Fibroblast of peridontal ligament (primary cell): ENCODE data around the gene MTURN.
"Not testable (repeated sequence)": the region's sequence is repeated elsewhere in the genome, so short reads cannot be mapped to it uniquely, and the experiment has no call there.

Experiments
- DNase-seq: peaks from one replicate; pipeline ENCODE4 v3.0.0-alpha.2; 2010; ENCODE audit errors: extremely low read depth

MTURN gene

DNA sequence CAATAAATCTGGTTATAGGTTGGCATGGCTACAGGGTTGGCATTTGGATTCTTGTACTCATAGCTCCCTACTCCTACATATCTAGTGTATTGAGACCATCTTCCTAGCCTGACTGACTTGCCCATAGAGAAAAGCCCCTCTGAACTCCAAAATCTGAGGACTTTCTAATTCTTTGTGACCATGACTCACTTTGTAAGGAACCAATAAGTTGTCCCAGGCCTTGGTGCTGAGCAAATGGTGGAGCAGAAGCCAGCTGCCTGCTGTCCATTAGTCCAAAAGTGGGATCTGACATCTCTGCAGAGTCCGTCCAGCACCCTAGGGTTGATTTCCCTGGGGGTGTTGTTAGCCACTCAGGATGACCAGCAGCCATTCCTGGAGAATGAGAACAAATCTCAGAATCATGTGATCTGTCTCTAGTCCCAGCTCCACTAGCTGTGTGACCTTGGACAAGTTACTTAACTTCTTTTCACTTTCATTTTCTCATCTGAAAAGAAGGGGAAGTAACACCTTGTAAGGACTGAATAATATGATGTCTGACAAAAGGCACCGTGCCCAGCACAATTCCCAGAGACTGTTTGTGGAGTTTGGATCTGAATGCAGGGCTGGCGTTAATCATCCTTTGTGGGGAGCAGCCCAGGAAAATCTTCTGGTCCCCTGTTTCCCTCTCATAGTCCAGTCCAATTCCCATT is 44.1 kb downstream of the MTURN start:
- no peak for DNase-seq

DNA sequence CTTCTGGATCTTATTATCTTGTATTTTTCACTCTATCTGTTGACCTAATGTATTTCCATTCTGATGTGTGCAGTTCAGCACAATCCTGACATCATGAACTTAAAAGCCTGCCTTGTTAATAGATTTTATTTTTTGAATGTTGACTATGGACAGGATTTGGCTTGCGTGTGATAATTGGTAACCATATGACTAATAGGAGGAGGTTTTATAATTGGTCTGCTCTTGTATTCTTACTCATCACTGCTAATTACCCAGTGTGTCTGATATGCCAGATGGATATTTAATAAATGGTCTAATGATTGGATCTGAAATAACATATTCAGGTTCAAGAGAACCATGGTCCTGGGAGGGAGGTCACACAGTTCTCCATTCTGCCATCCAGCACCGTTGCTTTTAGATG is 45.9 kb downstream of the MTURN start:
- no peak for DNase-seq

DNA sequence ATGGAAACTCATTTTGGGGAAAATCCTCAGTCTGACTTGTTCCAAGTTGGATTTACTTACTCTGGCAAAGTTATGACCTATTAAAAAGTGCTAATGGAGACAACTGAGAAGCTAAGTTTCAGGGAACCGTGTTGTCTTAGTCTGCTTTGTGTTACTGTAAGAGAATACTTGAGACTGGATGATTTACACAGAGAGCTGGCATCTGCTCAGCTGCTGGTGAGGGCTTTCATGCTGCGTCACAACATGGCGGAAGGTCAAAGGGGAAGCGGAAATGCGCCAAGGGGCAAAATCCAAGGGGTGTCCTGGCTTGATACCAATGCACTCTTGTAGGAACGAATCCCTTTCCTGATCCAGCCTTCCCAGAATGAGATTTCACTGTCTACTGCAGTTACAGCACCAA is 46.4 kb downstream of the MTURN start:
- DNase-seq = no peak

DNA sequence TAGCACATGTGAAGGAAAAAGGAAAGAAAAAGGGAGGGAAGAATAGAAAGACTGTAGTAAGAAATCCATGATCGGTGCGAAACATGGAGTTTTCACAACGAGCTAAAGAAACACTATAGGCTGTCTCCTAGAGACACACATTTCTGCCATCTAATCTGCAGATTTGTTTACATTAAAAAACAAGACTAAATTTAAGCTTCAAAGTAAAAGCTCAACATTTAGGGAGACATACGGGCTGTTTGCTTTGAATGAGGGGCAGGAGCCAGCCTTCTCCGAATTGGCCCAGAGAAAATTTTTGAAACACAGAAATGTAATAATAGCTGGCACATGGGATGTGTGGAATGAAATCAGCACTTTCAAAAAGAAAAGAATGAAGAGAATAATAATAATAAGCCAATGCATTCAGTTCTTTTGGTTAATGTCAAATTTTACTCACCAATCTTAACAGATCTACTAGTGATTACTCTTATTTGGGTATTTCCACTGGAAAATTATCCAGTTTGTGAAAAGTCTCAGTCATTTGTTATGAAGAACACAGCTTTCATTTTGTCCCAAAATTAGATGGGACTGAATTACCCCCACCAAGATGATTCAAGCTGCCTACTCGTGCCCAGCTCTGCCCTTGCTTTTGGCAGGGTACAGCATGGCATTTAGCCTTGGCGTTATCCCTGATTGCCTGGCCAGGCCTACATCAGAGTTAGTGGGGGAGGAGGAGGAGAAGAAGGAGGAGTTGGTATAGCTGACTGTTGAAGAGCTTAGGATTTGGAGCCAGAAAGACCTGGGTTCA is 47.1 kb downstream of the MTURN start:
- no peak for DNase-seq

DNA sequence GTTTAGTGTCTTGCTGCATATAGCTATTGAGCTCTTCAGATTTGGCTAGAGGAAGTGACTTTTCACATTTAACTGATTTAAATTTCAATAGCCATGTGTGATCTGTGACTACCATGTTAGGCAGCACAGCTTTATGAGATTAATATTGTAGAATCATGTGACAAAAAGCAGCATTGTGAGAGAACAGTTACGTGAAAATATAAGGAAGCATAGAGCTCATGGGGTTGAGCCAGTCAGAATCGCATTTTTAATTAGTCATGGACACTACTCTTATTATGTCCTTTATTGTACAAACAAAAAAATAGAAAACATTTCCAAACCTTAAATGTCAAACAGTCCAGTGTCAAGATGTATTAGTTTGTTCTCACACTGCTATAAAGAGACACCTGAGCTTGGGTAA is 48.0 kb downstream of the MTURN start:
- DNase-seq = no peak

DNA sequence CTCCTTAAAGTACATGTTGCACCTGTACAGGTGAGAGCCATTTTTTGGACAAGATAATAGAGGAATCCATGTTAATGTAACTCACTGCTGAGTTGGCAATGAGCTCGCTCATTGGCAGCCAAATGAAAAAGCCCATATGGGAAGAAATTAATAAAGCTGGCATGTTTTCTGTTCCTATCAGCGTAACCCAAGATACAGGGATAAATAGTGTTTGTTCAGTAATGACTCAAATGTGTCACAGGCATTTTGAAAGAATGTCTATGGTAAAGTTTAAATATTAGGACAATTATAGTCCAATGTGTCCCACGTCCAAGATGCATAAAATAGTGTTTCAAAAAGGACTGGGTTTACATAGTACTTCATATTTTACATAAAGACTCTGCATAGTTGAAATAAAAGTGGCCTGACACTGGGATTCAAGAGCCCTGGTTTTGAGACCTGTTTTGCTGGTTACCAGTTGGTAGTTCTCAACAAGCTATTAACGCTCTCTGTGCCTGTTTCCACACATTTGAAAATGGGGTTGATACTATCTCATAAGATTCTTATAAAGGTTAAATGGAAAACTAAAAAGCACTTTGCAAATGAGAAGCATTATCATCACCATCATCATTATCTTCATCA is 49.1 kb downstream of the MTURN start:
- DNase-seq = no peak

DNA sequence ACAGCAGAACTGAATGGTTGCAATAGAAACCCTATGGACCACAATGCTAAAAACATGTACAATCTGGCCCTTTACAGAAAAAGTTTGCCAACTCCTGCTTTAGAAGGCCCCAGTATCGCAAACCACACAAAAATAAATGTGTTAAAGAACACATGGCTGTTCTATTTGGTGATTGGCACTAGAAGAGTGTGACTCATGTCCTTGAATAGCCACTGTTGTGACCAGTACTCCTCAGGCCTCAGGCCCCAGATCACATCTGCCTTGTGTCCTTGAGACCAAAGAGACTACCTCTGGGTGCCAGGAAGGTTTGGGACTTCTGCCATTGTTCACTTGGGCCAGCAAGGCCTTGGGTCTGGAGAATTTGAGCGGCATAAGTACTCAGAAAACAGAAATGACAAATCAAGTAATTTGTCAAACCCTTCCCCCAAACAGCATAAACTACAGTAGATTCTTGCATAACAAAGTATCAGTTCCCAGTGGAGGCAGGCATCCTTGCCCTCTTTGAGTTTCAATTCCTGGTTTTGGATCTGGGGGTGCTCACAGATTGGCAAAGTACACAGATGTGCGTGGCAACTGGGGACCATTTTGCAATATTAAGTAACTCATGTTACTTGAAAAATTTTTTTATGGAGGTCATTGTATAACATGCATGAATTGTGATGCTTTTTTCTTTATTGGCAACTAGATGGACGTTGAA is 50.2 kb downstream of the MTURN start:
- DNase-seq = no peak

DNA sequence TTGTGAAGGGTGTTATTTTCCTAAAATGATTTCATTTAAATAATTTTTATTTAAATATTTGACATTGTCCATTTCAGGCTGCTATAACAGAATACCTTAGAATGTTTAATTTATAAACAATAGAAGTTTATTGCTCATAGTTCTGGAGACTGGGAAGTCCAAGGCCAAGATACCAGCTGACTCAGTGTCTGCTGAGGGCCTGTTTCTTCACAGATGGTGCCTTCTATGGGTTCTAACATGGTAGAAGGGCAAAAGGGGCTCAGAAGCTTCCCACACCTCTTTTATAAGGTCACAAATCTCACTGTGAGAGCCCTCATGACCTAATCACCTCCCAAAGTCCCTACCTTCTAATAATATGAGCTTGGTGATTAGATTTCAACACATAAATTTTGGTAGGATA is 50.7 kb downstream of the MTURN start:
- DNase-seq = no peak

DNA sequence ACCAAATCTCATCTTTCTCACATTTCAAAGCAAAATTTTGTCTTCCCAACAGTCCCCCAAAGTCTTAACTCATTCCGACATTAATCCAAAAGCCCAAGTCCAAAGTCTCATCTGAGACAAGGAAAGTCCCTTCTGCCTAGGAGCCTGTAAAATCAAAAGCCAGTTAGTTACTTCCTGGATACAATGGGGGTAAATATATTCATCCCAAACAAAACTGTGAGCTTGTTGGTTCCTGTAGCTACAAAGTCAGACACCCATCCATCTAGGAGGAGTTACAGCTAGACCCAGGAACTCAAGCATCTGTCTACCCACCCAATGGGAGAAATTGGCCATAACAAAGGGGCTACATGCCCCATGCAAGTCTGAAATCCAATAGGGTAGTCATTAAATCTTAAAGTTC is 51.9 kb downstream of the MTURN start:
- DNase-seq = no peak

DNA sequence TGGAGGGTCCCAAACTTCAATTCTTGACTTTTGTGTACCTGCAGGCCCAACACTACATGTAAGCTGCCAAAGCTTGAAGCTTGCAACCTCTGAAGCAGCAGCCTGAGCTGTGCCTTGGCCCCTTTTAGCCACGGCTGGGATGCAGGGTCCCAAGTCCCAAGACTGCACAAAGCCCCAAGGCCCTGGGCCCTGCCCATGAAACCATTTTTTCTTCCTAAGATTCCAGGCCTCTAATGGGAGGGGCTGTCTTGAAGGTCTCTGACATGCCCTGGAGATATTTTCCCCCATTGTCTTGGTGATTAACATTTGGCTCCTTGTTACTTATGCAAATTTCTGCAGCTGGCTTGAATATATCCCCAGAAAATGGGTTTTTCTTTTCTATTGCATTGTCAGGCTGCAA is 52.7 kb downstream of the MTURN start:
- DNase-seq = no peak

DNA sequence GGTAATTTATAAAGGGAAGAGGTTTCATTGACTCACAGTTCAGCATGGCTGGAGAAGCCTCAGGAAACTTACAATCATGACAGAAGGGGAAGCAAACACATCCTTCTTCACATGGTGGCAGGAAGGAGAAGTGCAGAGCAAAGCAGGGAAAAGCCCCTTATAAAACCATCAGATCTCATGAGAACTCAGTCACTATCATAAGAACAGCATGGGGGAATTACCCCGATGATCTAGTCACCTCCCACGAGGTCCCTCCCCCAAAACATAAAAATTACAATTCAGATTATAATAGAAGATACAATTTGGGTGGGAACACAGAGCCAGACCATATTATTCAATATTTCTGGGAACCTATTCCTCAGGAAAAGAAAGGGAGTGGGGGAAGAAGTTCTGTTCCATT is 53.6 kb downstream of the MTURN start:
- not testable (repeated sequence) for DNase-seq

DNA sequence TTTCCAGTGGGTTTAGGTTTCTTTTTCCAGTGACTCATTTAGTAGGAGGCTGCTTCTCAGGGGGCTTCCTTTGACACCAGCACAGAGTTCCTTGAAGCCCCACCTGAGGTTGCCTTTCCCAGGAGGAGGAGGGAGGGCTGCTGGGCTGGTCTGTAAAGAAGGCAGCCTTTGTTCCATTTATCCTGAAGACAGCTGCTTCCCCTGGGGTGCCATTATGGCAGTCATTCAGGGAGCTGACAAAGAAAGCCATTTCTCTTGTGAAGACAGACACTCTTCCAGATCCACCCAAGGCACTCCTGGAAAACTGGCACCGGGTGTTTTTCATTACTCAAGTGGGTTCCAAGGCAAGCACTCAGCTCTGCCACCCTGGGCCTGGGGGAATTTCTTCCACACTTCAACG is 54.0 kb downstream of the MTURN start:
- no peak for DNase-seq

DNA sequence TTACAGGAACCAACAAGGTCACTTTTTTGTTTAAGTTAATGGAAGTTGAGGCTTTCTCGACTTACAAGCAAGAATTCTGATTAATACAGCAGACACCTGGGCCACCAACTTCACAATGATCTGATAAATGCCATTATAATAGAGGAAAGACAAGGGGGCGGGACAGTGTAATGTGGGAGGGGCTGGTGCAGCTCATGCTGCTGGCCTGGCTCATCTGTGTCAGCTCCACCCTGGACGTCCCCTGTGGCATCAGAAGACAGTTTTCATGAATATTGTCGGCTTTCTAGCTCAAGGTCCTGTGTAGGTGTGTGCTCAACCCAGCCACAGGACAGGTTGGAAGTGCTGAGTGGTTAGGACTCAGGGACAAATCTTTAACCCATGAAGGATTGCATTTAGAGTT is 57.0 kb downstream of the MTURN start:
- DNase-seq = no peak

DNA sequence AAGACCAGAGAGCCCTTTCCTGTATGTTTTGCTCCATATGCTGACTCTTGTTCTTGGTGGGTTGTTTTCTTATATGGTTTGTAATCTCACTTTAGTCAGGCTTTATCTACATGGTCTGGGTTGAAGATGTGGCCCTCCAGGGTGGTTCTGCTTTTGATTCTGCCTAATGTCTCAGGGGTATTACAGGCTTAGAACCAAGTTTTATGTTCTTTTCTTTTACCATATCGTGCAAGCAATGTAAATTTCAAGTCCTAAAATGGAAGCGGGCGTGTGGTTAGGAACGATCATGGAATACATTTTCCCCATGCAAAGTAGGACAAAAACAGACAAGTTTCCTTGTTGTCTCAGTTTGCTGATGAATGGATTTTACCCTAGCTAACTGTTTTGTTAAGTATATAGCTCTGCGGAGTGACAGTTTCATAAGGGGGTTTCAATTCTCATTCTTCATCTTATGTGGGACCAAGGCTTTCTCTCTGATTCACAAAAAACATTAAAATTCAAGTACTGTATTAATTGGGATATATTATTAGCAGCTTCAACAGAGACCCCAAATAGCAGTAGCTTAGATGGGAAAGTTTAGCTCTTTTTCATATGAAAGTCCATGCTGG is 58.7 kb downstream of the MTURN start:
- no peak for DNase-seq

DNA sequence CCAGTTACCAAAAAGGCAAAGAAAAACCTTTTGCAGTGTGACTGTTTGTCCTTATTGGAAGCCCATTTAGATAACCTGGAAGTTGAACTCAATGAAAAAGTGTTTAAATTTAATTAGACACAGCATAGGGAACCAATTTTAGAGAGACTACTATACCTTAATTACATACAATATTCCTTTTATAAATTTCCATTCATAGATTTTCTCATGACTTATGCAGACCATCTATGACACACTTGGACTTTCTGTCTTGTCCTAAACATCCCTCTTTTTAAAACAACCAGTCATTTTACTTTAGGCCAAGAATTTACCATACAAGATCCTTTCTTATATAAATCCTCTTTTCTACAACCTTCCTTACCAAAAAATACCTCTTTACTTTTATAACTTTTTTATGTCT is 61.6 kb downstream of the MTURN start:
- DNase-seq = no peak

DNA sequence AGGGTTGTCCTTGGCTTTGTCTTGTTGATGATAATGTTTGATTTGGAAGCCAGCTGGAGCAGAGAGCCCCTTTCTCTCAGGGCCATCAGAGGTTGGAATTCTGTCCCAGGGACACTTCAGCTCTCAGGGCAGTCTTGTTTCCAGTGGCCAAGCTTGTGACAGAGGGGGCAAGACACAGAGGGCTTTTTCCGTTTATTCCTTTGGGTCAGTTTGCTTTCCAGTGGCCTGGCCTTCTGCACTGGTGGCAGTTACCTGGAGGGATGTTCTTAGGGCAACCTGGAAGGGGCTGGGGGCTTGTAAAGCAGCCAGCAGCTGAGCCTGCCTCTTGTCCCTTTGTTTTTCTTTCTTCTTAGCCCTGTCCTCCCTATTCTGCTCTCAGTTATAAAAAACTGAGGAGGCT is 62.7 kb downstream of the MTURN start:
- DNase-seq = no peak

DNA sequence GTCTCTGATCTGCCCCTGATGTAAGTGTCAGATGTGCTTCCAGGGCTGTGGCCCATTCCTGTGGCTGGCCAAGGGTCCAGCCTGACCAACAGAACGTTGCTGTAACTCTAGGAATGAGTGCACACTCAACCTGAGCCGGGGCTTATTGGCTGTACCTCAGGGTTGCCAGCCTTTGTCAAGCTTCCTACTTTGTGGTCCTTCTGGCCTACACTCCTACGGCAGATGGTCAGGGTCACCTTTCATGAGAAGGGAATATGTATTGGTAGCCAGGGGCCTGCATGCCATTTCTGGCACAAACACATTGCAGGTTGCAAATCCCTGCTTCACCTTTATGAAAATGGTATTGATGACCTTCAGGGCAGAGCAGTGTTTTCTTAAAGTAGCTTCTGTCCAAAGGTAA is 64.5 kb downstream of the MTURN start:
- no peak for DNase-seq

DNA sequence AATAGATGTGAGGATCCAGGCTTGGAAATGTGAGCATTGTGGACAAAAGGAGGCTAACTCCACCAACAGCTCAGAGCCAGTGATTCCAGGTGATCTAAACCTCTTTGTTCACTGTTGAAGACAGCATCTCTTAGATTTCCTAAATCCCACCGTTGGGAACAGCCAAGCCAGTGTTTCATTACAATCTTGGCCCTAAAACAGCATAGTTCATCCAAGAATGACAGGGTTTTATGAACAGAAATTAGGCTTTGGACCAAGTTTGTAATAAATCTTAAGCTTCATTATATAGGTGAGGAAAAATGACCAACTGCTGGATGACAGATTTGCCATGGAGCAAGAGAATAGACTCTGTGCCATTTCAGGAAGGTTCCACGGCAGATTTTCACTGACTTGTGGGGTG is 65.8 kb downstream of the MTURN start:
- DNase-seq = no peak

DNA sequence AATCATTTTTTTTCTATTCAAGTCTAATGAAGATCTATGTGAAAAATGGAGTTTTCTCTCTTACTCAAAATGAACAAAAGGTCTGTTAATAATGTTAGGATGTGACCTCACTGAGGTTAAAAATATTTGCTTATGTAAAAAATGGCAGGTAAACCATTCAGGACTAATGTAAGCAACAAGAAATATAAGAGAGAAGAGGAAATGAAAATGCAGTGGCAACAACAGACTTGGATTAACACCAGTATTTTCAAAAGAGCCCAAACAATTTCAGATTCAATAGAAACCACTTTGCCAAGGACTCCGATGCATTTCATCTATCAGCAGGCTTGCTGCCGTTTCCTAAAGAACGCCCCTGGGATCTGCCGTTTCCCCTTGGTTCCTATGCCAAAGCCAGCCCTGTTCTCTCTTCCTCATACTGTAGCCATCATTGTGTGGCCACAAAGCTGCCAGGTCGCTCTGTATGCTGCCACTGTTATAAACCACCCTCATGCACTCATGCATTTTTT is 66.4 kb downstream of the MTURN start:
- no peak for DNase-seq

DNA sequence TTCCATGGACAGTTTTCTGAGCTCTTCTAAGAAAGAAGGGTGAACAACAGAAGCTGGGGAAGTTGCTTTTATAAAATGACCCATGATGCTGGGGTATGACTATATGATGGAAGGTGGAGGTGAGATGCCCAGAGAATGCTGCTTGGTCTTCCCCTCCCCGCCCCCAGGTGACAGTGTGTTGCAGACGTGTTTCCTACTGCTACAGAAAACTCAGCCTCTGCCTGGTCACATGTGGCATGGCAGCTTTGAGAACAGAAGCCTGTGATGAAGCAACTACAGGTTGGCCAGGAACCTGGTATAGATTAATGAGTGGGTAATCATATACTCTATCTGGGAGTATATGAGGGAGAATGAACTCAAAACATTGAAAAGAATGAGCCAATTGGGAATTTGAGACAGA is 67.1 kb downstream of the MTURN start:
- DNase-seq = no peak

DNA sequence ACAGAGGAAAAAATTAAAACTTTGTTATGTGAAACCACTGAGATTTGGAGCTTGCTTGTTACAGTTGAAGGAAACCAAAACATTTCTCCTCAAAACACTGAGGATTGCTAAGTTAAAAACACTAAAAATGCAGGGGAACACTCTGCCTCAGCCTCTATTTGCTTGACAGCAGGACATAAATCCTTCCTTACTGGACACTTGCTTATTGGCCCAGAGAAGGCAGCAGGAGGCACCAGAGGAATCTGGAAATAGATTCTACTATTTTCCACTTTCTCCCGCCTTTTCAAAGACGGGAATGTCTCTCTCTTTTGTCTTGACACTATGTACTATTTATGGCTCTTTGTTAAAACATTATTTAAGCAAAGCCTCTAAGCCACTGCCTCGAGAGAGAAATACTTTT is 67.9 kb downstream of the MTURN start:
- DNase-seq = no peak

DNA sequence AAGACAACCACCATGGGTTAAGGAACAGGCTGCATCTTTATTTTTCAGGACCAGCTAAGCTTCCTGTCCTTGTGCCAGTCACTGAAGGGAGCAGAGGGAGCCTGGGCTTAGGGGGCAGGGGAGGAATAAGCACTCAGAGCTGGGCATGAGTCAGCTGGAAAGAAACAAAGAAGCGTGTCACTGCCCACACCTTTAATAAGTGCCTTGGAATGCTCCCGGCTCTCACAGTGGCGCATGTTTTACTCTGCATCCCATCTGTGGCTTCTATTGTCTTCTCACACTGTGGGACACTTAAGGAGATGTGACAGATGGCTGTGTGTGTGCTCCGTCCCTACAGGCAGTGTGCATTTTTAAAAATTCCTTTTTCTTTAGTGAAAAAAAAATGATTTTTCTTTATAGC is 71.7 kb downstream of the MTURN start:
- DNase-seq = no peak
